Measurements from ENCODE around the gene MEOX1.

The MEOX1 gene

GRCh38 chr17:43650471-43650870, 11.3 kb downstream of the MEOX1 start:
- DNase-seq: no peak

GRCh38 chr17:43648916-43649315, 12.8 kb downstream of the MEOX1 start:
- DNase-seq: no peak

- DNase-seq: no peak
These were observed 15.8 kb downstream of the MEOX1 start for GRCh38 chr17:43645765-43646481.

GRCh38 chr17:43645450-43645764, 16.3 kb downstream of the MEOX1 start:
- DNase-seq: no peak

GRCh38 chr17:43644081-43644480, 17.6 kb downstream of the MEOX1 start:
- no peak for DNase-seq

- DNase-seq: no peak
These were observed 20.3 kb downstream of the MEOX1 start for GRCh38 chr17:43641416-43641815.

- DNase-seq: no peak
These were observed 21.1 kb downstream of the MEOX1 start for GRCh38 chr17:43640491-43641252.

GRCh38 chr17:43637563-43638323, 24.0 kb downstream of the MEOX1 start:
- no peak for DNase-seq

- DNase-seq: no peak
These were observed 25.3 kb downstream of the MEOX1 start for GRCh38 chr17:43636426-43636825.

- no peak for DNase-seq
These were observed 27.1 kb downstream of the MEOX1 start for GRCh38 chr17:43634591-43635125.

- DNase-seq: no peak
These were observed 29.5 kb downstream of the MEOX1 start for GRCh38 chr17:43632221-43632620.

- DNase-seq: no peak
These were observed 30.3 kb downstream of the MEOX1 start for GRCh38 chr17:43631429-43631828.

- no peak for DNase-seq
These were observed 33.6 kb downstream of the MEOX1 start for GRCh38 chr17:43628089-43628650.

GRCh38 chr17:43627653-43628052, 34.1 kb downstream of the MEOX1 start:
- DNase-seq: no peak

- DNase-seq: no peak
These were observed 35.7 kb downstream of the MEOX1 start for GRCh38 chr17:43626023-43626422.

- DNase-seq: no peak
These were observed 36.1 kb downstream of the MEOX1 start for GRCh38 chr17:43625606-43626005.

- DNase-seq: no peak
These were observed 41.1 kb downstream of the MEOX1 start for GRCh38 chr17:43620581-43620980.

GRCh38 chr17:43620147-43620546, 41.6 kb downstream of the MEOX1 start:
- no peak for DNase-seq

- DNase-seq: no peak
These were observed 42.0 kb downstream of the MEOX1 start for GRCh38 chr17:43619705-43620104.

GRCh38 chr17:43618276-43618675, 43.4 kb downstream of the MEOX1 start:
- DNase-seq: no peak

- DNase-seq: no peak
These were observed 44.9 kb downstream of the MEOX1 start for GRCh38 chr17:43616852-43617251.

GRCh38 chr17:43616421-43616820, 45.3 kb downstream of the MEOX1 start:
- no peak for DNase-seq

GRCh38 chr17:43616029-43616351, 45.7 kb downstream of the MEOX1 start:
- no peak for DNase-seq
